OCI-M1 (cell line): ENCODE data around the gene APBA1.
"Not testable (repeated sequence)": the region's sequence is repeated elsewhere in the genome, so short reads cannot be mapped to it uniquely, and the experiment has no call there.

ENCODE experiments used
- DNase-seq: peaks from one replicate; lab custom pipeline; 2025; lab: John Stamatoyannopoulos, UW

The APBA1 gene

GRCh38 chr9:69605406-69605805 is 66.8 kb downstream of the APBA1 start:
- DNase-seq = no peak

- DNase-seq = no peak
Observed at GRCh38 chr9:69604568-69605219, 67.5 kb downstream of the APBA1 start.

- no peak for DNase-seq
Observed at GRCh38 chr9:69603656-69604055, 68.5 kb downstream of the APBA1 start.

- no peak for DNase-seq
Observed at GRCh38 chr9:69602773-69603172, 69.4 kb downstream of the APBA1 start.

- no peak for DNase-seq
Observed at GRCh38 chr9:69601698-69602097, 70.5 kb downstream of the APBA1 start.

DNA sequence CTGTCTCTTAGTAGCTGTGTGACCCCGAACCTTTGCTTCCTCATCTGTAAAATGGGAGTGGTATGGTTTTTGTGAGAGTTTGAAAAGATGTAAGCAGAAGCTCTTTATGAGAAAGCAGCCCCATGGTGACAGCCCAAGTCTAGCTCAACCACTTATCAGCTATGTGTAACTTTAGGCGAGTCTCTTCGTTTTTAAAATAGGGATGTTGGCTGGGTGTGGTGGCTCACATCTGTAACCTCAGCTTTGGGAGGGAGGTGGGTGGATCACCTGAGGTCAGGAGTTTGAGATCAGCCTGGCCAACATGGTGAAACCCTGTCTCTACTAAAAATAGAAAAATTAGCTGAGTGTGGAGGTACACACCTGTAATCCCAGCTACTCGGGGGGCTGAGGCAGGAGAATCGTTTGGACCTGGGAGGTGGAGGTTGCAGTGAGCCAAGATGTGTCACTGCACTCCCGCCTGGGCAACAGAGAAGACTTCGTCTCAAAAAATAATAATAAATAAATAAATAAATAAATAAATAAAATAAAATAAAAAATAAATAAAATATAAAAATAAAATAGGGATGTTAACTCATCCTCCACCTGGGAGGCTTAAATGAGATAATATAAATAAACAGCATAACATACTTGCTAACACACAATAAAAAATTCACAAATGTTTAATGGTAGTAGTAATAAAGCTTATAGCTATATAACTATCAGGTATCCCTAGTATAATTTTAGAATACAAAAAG is 71.7 kb downstream of the APBA1 start:
- no peak for DNase-seq

- no peak for DNase-seq
Observed at GRCh38 chr9:69599232-69599971, 72.8 kb downstream of the APBA1 start.

DNA sequence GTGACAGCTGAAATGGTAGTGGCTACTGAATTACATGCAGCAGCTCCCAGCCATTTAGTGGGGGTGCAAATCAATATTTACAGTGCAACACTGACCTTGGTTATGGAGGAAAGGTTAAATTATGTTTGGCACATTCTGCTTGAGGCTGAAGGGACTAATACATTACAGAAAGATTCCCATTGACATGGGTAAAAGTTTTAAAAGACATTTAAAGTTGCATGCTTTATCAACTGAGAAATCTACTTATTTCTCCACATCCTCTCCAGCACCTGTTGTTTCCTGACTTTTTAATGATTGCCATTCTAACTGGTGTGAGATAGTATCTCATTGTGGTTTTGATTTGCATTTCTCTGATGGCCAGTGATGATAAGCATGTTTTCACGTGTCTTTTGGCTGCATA is 75.3 kb downstream of the APBA1 start:
- DNase-seq = not testable (repeated sequence)

DNA sequence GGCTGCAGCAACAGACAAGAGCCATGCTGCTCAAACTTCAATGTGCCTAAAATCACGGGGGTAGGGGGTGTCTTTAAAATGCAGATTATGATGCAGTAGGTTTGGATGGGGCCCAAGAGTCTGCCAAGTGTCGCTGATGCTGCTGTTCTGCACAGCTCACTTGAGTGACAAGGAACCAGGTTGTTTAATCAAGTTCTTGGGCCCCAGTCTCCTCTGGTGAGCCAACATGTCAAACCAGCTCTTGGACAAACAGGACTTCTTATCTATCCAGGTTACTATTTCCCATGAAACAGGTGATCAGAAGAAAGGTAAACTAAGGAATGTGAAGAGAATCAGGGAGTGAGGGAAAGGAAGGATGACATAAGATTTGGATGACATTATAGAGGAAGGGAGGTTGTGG is 78.0 kb downstream of the APBA1 start:
- DNase-seq = no peak

- no peak for DNase-seq
Observed at GRCh38 chr9:69593756-69594155, 78.4 kb downstream of the APBA1 start.

DNA sequence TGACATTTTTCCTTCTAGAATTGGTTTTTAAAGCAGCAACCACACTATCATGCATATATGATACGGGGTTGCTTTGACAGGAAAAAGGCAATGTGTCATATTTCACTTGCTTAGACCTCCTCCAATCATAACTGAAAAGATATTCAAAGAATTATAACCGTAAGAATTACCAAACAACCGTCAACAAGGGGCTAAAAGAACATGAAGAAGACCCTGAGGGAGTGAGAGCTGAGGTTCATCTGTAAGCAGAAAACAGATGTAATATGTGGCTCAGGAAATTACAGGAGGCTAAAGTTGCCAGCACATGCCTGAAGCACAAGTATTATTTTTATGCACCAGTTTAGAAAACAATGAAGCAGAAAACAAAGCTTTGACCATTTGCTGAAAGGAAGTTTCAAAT is 78.9 kb downstream of the APBA1 start:
- DNase-seq = no peak

- DNase-seq = no peak
Observed at GRCh38 chr9:69590266-69590665, 81.9 kb downstream of the APBA1 start.

DNA sequence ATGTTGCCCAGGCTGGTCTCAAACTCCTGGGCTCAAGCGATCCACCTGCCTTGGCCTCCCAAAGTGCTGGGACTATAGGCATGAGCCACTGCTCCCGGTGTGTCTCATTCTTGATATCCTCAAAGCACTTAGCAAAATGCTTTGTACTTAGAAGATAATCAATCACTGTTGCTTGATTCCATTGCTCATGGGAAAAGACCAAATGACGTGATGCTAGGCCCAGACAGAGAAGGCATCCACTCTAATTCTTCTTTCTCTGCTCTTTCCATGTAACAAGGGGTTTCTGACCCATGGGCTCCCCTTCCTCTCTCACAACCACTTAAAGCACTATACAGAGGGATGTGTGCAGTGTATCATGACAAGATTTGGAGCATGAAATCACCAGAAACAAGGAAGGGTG is 83.0 kb downstream of the APBA1 start:
- no peak for DNase-seq

GRCh38 chr9:69585571-69585970 is 86.6 kb downstream of the APBA1 start:
- DNase-seq = no peak

- no peak for DNase-seq
Observed at GRCh38 chr9:69584759-69585158, 87.4 kb downstream of the APBA1 start.

GRCh38 chr9:69583645-69584234 is 88.4 kb downstream of the APBA1 start:
- no peak for DNase-seq

- no peak for DNase-seq
Observed at GRCh38 chr9:69582544-69583297, 89.5 kb downstream of the APBA1 start.

GRCh38 chr9:69582018-69582417 is 90.2 kb downstream of the APBA1 start:
- DNase-seq = peak; percentile 29

DNA sequence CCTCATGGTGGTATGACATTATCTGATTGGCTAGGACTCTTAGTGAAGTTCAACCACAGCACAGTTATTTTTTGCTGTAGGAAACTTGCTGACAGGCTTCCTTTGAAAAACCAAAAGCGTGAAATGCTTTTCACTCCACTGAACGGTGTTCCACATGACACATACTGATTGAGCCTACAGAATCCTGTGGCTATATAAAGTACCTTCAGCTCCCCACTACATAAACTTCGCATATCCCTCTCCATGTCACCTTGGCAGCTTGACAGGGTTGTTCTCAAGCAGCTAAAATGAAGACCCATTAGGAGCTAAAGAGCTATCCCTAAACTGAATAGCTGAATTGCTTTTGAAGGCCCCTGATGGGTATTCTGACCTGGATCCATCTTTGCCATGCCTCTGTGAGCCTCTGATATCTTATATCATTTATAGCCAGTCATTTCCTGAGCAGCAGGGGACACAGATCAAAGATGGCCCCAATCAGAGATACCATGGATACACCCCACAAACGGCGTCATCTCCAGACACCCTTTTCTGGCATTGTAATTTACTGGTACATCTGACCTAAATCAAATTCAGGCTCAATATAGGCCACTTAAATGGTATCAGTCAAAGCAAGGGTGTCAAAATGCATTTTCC is 91.5 kb downstream of the APBA1 start:
- no peak for DNase-seq

GRCh38 chr9:69579760-69580581 is 92.2 kb downstream of the APBA1 start:
- DNase-seq = no peak
